Peyer's patch (tissue), 4 donors: ENCODE data around the gene TECTA. TPM values are rescaled to one million over a fixed set of nuclear protein-coding genes. Genes with fewer than 3 reads are reported as not detected.

Experiments
- DNase-seq, 3 donors: peaks; one replicate each; pipeline ENCODE4 v3.0.0-alpha.2; 2017 to 2019
- H3K27ac ChIP-seq, 4 donors: fragments of 200-600 bp; sonication (generic); one replicate each; pipeline ENCODE4 v1.5.1; 2016 to 2019
- H3K27me3 ChIP-seq, 2 donors: fragments of 200-600 bp; sonication (generic); one replicate each; pipeline ENCODE4 v1.5.1; 2019
- H3K36me3 ChIP-seq, 3 donors: fragments of 200-600 bp; sonication (generic); one replicate each; pipeline ENCODE4 v1.5.1; 2016 to 2019
- H3K4me1 ChIP-seq, 4 donors: fragments of 200-600 bp; sonication (generic); one replicate each; pipeline ENCODE4 v1.5.1; 2016 to 2019
- H3K4me3 ChIP-seq, 4 donors: fragments of 200-600 bp; sonication (generic); 1 replicate in 3 of 4; 2 replicates in 1 of 4; pipeline ENCODE4 v1.5.1; 2016 to 2019; ENCODE audit warnings: mild to moderate bottlenecking in 1 of 4
- H3K9me3 ChIP-seq, 4 donors: fragments of 200-600 bp; sonication (generic); one replicate each; pipeline ENCODE4 v1.5.1; 2016 to 2019; ENCODE audit warnings: mild to moderate bottlenecking in 1 of 4
- POLR2A ChIP-seq, 2 donors: fragments of 450-650 bp; IDR thresholded peaks; one replicate each; pipeline ENCODE4 v1.5.1; 2017; ENCODE audit warnings: antibody characterized with exemption in 2 of 2, mild to moderate bottlenecking in 2 of 2, moderate library complexity in 2 of 2
- total RNA-seq, 4 donors: library from RNA; depleted of rRNA; stranded (reverse); fragments of >200 nt; gene quantifications; one replicate each; pipeline ENCODE4 v1.1.0, GENCODE V29; 2016
- TF ChIP-seq, protein P1 (sequence below), 6 experiments: fragments of 450-650 bp in 4 of 6; fragments of 200-600 bp in 2 of 6; sonication (generic) in 1 of 6; IDR thresholded peaks; one replicate each; pipeline ENCODE4 v1.5.1; 2017 to 2019; ENCODE audit warnings: antibody characterized with exemption in 6 of 6, mild to moderate bottlenecking in 3 of 6, moderate library complexity in 1 of 6

Gene TECTA
- total RNA-seq, 4 donors from 2014 or later = 0.19 to 6.6 (median 0.67) TPM; not detected in 1

DNA sequence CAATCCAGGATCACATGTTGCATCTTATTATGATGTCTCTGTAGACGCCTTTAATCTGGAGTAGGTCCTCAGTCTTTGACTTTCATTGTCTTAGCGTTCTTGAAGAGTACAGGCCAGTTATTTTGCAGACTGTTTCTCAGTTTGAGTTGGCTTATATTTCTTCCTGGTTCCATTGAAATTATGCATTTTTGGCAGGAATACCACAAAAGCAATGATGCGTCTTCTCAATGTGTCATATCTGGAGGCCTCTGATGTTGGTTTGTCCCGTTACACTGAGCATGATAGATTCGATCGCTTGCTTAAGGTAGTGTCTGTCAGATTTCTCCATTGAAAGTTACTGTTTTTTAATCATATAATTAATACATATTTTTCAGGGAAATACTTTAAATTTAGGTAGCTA is 30.6 kb downstream of the TECTA start:
- no peak for DNase-seq

DNA sequence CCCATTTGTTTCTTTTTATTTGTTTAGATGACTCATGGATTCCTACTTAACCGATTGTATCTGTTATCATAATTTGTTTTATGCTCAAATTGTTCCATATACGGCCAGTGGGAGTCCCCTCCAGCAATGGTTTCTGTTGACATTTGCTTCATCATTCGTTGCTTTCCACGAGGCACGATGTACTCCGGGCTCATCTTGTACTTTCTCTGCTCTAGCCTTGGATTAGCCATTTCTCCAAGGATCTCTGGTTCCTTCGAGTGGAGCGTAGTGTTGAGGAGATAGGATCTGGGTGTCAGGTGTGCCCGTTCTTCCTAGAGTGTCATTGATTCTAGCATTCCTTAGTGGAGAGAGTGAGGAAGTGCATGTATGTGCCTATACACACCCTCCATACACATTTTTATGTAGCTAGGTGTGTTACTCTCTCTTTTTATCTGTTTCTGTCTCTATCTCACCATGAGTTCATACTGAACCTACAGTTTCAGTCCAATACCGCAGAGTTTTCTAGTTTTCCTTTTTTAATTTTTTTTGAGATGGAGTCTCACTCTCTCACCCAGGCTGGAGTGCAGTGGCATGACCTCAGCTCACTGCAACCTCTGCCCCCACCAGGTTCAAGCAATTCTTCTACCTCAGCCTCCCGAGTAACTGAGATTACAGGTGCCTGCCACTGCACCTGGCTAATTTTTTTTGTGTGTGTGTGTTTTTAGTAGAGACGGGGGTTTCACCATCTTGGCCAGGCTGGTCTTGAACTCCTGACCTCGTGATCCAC is 31.4 kb downstream of the TECTA start:
- no peaks in the 10 kb centered on the region for H3K9me3 ChIP-seq
- H3K4me3 ChIP-seq = no peak overlapping the region
- no peak for DNase-seq
- TF ChIP-seq POLR2A (IDR thresholded peaks at IDR 0.05) = no peak
- TF ChIP-seq, protein P1, sequence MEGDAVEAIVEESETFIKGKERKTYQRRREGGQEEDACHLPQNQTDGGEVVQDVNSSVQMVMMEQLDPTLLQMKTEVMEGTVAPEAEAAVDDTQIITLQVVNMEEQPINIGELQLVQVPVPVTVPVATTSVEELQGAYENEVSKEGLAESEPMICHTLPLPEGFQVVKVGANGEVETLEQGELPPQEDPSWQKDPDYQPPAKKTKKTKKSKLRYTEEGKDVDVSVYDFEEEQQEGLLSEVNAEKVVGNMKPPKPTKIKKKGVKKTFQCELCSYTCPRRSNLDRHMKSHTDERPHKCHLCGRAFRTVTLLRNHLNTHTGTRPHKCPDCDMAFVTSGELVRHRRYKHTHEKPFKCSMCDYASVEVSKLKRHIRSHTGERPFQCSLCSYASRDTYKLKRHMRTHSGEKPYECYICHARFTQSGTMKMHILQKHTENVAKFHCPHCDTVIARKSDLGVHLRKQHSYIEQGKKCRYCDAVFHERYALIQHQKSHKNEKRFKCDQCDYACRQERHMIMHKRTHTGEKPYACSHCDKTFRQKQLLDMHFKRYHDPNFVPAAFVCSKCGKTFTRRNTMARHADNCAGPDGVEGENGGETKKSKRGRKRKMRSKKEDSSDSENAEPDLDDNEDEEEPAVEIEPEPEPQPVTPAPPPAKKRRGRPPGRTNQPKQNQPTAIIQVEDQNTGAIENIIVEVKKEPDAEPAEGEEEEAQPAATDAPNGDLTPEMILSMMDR (IDR thresholded peaks at IDR 0.05) = no peak
- no peaks in the 10 kb centered on the region for H3K36me3 ChIP-seq
- H3K27me3 ChIP-seq = no peaks in the 10 kb centered on the region
- H3K27ac ChIP-seq = no peak overlapping the region
- H3K4me1 ChIP-seq = no peaks in the 10 kb centered on the region

More for the DNA sequence above, 30.6 kb downstream of the TECTA start:
- no peak for TF ChIP-seq POLR2A (IDR thresholded peaks at IDR 0.05)
- TF ChIP-seq, protein P1 (IDR thresholded peaks at IDR 0.05) = no peak
- no peak overlapping the region for H3K4me3 ChIP-seq
- no peaks in the 10 kb centered on the region for H3K4me1 ChIP-seq
- no peaks in the 10 kb centered on the region for H3K36me3 ChIP-seq
- H3K9me3 ChIP-seq = no peaks in the 10 kb centered on the region
- no peaks in the 10 kb centered on the region for H3K27me3 ChIP-seq
- no peak overlapping the region for H3K27ac ChIP-seq

DNA sequence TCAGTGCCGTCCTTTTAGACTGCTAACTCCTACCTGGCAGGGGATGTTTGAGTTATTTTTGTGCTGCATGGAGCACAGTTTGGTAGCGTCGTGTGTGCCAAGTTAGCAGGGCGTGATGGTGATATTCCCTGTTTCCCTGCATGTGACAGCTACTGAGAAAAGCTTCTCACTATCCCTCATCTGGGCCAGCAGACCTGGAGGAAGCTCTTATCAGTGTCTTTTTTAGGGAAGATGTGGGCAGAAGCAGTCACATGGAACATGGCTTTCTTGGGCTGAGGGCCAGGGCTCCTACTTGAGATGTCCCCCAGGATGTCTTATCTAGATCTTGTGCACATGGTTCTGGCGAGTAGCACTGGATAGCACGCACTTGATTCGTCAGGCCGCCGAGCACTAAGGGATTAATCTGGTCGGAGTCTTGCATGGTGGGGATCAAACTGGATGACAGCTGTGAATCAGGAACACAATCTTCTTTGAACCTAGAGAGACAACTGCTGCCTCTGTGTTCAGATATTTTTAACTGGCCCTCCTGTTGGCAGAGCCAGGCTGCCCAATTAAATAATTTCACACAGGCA is 33.8 kb downstream of the TECTA start:
- Histone ChIP-seq H3K27me3 (no peaks in the 10 kb centered on the region), H3K27ac (no peak overlapping the region), H3K9me3 (no peaks in the 10 kb centered on the region), H3K36me3 (no peaks in the 10 kb centered on the region), H3K4me1 (no peaks in the 10 kb centered on the region), H3K4me3 (no peak overlapping the region)
- no peak for DNase-seq
- TF ChIP-seq, protein P1 (IDR thresholded peaks at IDR 0.05) = no peak
- TF ChIP-seq POLR2A (IDR thresholded peaks at IDR 0.05) = no peak

DNA sequence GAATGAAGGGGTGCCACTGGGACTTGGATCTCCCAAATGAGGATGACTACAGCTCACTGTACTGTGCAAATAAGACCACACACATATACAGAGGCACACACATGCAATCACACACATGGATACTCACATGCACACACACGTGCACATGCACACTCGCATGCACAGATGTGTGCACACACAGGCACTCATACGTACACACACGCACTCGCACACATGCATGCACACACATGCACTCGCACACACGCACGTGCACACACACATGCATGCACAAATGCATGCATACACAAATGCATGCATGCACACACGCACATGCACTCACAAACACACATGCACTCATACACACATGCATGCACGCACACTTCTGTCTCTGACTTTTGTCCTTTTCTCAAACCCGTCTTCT is 36.0 kb downstream of the TECTA start:
- Histone ChIP-seq H3K27me3 (no peaks in the 10 kb centered on the region), H3K36me3 (no peaks in the 10 kb centered on the region), H3K4me3 (no peak overlapping the region), H3K9me3 (no peaks in the 10 kb centered on the region), H3K4me1 (no peaks in the 10 kb centered on the region), H3K27ac (no peak overlapping the region)
- TF ChIP-seq POLR2A (IDR thresholded peaks at IDR 0.05) = no peak
- TF ChIP-seq, protein P1 (IDR thresholded peaks at IDR 0.05) = no peak
- DNase-seq = no peak

DNA sequence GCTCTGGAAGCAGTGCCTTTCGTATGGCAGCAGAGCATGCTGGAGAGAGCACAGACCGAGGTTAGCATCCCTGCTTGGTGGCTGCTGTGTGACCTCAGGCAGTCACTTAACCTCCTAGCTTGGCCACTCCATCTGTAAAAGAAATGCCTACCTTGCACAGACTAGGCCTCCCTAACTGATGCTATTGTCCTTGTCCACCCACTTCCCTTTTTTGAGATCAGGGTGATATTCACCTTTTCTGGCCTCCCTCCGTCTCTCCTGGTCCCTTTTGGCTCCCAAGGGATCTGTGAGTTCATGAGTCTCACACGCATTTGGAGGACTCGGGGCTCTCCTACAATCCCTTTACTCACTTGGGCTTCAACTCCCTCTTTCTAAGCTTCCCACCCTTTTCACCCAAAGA is 37.2 kb downstream of the TECTA start:
- TF ChIP-seq, protein P1 (IDR thresholded peaks at IDR 0.05) = no peak
- no peak for TF ChIP-seq POLR2A (IDR thresholded peaks at IDR 0.05)
- no peak for DNase-seq
- H3K27ac ChIP-seq = no peak overlapping the region

More for the DNA sequence above, 37.2 kb downstream of the TECTA start:
- Histone ChIP-seq H3K9me3 (no peaks in the 10 kb centered on the region), H3K27me3 (no peaks in the 10 kb centered on the region), H3K36me3 (no peaks in the 10 kb centered on the region), H3K4me3 (no peak overlapping the region), H3K4me1 (no peaks in the 10 kb centered on the region)
